CD1c-positive myeloid dendritic cell (primary cell): ENCODE data around the gene FAM20C.
"Not testable (repeated sequence)": the region's sequence is repeated elsewhere in the genome, so short reads cannot be mapped to it uniquely, and the experiment has no call there.

ENCODE experiments used
- DNase-seq: peaks from one replicate; pipeline ENCODE4 v3.0.0-alpha.2; 2016; ENCODE audit errors: extremely low spot score

The FAM20C gene

DNA sequence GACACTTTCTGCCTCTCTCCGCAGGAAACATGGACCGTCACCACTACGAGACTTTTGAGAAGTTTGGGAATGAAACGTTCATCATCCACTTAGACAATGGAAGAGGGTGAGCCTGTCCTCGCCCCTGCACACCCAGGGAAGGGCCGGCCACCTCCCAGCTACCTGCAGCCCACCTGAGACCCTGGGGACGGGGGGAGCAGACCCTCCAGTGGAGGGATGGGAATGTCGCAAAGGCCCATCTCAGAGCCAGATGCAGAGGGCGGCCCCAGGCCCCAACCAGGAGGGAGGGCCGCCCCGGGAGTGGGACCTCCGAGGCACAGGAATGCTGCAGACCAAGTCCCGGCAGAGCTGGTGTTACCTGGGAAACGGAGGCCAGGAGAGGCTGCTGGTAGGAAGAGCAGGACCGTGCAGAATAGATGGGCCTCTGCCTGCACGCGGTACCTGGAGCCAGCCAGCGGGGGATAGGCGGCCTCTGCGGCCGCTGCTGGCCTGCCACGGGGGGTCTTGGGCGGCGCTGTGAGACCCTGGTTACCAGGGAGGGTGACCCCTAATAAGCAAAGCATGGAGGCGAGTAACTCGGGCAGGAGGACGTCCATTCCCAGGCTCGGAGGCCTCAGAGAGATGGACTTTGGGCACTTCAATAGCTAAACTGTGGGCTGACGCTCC lies 64.7 kb downstream of the FAM20C start:
- DNase-seq: no peak

DNA sequence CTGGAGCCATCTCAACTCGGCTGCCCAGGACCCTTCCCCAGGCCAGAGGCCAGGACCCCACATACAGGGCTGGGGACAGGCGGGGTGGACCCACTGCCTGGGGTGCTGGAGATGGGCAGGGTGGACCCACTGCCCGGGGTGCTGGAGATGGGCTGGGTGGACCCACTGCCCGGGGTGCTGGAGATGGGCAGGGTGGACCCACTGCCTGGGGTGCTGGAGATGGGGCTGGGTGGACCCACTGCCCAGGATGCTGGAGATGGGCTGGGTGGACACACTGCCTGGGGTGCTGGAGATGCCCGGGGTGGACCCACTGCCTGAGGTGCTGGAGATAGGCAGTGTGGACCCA lies 65.2 kb downstream of the FAM20C start:
- DNase-seq: no peak

DNA sequence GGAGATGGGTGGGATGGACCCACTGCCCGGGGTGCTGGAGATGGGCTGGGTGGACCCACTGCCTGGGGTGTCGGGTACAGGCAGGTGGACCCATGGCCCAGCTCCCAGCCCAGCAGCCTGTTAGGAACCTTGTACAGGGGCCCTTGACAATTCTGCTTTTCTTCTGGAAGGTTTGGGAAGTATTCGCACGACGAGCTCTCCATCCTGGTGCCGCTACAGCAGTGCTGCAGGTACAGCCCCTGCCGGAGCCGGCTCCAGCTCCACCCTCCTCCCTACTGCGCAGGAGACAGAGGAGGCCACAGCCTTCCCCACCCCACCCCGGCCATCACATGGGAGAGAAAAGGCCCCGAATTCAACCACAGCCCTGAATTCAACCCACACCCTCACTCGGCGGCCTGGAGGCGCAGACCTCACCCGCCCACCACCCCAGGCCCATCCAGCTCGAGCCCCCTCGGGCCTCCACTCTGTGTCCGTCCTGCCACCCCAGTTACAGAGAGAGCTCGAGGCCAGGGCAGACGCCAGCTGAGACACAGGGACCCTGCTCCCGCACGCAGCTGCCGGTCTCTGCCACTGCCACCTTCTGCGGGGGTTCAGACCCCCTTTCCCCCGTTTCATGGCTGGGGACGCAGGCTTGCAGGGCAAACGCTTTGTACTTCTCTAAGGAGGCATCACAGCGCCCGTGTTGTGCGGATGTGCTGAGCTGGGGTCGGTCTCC lies 66.3 kb downstream of the FAM20C start:
- no peak for DNase-seq

DNA sequence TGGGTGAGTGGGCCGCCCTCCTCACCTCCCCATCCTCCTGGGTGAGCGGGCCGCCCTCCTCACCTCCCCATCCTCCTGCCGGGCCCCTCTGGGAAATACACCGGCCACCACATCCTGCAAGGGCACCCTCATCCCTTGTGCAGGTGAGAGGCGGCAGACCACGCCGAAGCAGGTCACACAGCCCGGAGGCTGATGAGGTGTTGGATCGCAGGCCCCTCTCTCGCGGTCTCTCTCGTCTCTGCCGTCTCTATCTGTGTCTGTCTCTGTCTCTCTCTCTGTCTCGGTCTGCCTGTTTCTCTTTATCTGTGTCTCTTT lies 66.8 kb downstream of the FAM20C start:
- no peak for DNase-seq

DNA sequence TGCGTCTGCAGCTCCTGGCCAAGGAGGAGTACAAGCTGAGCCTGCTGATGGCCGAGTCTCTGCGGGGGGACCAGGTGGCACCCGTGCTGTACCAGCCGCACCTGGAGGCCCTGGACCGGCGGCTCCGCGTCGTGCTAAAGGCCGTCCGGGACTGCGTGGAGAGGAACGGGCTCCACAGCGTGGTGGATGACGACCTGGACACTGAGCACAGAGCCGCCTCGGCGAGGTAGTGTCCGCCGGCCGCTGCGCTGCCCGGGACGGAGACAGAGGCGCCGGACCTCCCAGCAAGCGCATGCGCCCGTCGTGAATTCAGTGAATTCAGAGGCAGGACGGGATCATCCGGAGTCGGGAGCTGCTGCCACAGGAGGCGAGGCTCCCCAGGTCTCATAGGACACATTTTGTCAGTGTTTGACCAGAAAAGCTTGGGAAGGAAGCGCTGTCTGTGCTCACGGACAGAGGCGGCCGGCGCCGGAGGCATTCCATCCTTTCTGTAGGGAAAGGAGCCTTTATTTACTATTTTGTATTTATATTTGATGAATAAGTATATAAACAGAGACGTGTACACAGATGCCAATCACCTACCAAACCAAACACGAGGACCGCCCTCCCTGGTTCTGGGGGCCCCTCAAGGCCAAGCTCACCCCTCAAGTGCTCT lies 67.5 kb downstream of the FAM20C start:
- DNase-seq: no peak

DNA sequence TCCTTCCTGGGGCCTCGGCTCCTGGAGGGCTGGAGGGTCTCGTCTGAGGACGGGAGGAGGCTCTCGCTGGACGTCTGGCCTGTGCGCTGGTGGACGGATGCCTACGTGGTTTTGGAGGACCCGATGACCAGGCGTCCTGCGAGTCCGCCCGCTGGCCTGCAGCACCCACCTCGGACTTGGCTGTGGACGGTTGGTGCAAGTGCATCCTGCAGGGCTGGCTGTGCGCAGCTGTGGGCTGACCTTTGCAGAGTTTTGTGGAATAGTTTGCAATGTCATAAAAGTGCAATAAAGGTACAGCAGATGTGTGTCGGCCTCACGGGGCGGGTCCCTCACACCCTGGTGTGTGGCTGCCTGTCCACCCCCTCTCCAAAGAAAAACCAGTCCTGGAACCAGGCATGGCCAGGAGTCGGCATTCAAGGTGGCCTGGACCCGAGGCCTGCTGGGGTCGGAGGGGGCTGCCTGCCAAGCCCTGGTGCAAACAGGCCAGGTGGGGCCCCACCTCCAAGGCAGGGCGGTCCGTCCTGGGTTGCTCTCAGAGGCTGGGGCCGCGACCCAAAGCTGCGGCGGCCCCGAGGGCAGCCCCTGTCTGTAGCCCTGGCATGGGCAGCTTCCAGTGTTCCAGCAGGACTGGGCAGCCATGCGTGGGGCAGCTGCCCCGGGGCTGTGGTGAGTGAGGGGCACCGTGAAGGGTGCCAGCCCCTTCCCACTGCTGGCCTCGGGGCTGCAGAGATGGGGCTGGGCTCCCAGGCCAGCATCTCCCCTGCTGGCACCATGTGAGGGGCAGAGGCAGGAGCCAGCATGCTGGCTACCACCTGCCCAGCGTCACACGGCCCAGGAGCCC lies 68.3 kb downstream of the FAM20C start:
- DNase-seq: no peak

DNA sequence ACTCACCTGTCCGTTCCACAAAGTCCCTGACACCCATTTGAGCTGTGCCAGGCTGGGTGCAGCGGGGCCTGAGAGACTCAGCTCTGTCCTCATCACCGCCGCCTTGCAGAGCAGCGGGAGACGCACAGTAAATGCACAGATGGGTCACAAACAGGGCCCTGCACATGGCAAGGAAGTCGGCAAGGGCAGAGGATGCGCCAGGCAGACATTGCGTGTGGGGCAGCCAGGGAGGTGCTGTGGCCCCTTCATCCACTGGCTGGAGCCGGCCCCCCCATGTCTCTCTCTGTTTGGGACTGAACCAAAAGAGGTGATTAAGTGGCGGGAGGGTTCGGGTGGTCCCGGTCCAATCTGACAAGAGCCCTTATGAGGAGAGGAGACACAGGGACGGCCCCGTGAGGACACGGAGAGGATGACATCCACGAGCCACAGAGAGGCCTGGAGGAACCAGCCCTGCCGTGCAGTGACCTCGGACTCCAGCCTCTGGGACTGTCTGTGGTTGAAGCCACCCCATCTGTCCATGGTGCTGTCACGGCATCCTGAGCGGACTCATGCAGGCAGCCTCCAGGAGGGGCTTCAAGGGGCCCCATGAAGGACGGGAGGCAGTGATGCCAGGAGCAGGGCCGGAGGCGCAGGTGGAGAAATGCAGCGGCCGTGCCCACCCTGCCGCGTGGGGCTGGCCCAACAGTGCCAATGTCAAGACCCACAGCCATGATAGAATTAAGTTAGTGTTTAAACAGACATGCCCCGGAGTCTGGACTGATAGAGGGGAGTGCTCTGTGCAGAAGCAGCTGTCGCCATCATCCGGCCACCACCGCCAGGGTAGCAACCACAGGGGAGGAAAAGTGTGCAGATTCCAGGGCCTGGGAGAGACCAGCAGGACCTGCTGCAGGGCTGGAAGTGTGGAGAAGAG lies 69.2 kb downstream of the FAM20C start:
- no peak for DNase-seq

DNA sequence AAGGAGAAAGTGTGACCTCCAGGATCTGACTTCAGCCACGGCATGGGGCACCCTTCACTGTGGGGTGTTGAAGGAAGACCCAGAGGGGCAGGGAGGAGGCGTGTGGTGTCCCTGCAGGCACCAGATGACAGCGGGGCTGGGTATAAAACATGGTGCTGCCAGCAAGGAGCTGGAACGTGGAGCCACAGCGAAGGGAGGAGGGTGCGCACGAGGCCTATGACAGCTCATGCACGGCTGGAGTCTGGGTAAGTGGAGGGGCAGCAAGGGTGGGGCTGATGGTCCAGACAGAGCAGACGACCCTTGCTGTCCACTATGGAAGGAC lies 69.8 kb downstream of the FAM20C start:
- DNase-seq: no peak

DNA sequence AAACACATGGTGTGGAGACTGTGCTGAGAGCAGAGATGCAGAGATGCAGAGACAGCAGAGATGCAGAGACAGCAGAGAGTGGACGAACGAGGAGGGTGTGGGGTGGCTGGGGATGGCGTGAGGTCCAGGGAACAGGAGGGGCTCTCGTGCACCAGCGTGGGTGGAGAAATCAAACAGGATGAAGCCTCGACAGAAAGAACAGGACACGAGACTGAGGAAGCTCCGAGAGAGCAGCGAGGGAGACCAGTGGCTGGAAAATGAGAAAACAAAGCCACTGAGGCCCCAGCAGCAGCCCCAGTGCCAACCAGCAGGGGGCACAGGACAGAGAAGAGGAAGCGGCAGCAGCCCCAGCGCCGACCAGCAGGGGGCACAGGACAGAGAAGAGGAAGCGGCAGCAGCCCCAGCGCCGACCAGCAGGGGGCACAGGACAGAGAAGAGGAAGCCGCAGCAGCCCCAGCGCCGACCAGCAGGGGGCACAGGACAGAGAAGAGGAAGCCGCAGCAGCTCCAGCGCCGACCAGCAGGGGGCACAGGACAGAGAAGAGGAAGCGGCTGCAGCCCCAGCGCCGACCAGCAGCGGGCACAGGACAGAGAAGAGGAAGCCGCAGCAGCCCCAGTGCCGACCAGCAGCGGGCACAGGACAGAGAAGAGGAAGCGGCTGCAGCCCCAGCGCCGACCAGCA lies 70.4 kb downstream of the FAM20C start:
- not testable (repeated sequence) for DNase-seq

DNA sequence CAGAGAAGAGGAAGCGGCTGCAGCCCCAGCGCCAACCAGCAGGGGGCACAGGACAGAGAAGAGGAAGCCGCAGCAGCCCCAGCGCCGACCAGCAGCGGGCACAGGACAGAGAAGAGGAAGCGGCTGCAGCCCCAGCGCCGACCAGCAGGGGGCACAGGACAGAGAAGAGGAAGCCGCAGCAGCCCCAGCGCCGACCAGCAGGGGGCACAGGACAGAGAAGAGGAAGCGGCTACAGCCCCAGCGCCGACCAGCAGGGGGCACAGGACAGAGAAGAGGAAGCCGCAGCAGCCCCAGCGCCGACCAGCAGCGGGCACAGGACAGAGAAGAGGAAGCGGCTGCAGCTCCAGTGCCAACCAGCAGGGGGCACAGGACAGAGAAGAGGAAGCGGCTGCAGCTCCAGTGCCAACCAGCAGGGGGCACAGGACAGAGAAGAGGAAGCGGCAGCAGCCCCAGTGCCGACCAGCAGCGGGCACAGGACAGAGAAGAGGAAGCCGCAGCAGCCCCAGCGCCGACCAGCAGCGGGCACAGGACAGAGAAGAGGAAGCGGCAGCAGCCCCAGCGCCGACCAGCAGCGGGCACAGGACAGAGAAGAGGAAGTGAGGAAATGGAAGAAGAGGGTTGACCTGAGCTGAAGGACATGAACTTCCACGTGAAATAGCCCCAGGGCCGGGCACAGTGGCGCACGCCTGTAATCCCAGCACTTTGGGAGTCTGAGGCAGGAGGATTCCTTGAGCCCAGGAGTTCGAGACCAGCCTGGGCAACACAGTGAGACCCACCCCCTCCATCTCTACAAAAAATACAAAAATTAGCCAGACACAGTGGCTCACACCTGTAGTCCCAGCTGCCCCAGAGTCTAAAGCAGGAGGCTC lies 71.3 kb downstream of the FAM20C start:
- DNase-seq: peak; percentile 48

DNA sequence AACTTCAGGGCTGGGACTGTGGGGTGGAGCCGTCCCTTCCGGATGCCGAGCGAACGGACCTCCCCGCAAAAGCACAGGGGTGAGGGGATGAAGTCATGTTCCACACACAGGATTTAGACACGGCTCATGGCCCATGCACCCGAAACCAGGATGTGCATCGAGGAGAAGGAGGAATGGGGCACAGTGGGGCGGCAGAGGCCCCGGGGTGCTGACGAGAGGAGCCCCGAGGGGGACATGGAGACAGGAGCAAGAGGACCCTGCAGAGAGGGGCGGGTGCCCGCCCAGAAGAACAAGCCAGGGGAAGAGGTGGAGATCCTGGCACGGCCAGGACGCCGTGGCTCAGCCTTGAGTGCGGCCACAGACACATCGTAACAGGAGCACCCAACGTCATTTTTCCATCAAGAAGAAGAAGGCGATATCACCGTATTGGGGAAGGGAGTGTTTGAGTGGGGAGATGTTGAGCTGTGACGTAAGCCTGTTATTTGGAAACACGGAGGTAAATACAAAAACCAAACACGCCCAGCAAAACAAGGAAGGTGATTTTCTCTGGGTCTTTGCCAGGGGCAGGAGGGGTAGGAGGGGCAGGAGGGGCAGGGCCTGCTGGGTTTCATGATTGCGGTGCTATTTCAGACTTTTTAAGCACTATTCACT lies 72.3 kb downstream of the FAM20C start:
- DNase-seq: peak; percentile 18

DNA sequence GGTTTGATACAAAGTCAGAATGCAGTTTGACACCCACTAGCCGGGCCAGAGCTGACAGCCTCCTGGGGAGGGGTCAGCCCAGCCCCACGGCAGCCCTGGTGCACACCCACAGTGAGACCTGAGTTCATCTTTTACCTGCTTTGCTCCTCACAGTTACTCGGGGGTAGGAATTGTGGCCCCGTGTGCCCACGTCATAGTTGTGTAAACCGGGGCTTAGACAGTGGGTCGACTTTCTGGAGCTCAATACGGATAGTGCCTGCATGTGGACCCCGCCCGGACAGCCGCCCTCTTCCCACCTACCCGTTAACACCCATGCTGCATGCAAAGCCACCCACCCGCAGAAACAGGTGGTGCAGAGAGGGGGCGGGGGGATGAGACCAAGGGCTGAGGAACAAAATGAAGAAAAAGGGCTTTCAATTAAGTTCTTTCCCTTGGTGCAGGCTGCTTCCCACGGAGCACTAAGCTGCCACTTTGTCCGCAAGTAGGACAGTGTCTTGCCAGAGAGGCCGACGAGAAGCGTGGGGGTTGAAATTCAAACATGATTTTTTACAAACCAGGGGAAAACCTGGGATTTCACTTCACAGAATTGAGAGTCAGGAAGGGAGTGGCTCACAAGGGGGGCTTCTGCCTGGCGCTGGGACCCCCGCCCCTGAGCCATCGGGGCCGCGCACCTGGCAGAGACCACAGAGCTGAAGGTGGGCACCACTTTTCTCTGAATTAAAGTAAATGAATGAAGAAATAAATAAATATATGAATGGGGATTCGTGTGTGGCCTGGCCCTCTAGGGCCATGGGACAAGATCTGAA lies 73.0 kb downstream of the FAM20C start:
- no peak for DNase-seq

DNA sequence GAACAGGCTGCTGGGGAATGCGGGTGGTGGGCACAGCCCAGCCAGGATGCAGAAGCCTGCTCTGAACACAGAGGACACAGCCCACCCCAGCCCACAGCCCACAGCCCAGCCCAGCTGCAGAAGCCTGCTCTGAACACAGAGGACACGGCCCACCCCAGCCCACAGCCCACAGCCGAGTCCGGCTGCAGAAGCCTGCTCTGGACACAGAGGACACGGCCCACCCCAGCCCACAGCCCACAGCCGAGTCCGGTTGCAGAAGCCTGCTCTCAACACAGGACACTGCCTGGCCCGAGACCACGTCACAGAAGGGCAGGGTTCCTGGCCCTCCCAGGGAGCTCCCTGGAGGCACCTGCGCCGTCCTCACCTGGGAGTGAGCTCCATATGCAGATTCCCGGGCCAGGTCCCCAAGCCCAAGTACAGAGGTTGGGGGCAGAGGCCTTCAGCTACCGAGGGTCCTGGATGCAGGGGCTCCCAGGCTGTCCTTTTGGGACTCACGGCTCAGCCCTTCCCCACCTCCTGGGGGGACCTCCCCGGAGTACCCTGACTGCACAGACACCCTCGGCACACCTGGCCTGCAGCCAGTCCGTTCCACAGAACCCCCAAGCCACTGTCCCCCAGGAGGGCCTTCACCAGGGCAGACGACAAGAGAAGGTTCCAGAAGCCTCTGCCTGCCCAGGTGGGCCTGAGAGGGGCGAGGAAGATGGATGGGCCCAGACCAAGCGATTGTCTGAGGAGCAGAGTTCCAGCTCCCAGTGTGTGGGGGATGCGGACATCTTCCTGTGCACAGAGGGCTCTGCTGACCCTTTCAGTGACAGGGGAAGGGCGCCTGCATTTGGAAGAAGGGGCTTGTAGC lies 73.9 kb downstream of the FAM20C start:
- no peak for DNase-seq

DNA sequence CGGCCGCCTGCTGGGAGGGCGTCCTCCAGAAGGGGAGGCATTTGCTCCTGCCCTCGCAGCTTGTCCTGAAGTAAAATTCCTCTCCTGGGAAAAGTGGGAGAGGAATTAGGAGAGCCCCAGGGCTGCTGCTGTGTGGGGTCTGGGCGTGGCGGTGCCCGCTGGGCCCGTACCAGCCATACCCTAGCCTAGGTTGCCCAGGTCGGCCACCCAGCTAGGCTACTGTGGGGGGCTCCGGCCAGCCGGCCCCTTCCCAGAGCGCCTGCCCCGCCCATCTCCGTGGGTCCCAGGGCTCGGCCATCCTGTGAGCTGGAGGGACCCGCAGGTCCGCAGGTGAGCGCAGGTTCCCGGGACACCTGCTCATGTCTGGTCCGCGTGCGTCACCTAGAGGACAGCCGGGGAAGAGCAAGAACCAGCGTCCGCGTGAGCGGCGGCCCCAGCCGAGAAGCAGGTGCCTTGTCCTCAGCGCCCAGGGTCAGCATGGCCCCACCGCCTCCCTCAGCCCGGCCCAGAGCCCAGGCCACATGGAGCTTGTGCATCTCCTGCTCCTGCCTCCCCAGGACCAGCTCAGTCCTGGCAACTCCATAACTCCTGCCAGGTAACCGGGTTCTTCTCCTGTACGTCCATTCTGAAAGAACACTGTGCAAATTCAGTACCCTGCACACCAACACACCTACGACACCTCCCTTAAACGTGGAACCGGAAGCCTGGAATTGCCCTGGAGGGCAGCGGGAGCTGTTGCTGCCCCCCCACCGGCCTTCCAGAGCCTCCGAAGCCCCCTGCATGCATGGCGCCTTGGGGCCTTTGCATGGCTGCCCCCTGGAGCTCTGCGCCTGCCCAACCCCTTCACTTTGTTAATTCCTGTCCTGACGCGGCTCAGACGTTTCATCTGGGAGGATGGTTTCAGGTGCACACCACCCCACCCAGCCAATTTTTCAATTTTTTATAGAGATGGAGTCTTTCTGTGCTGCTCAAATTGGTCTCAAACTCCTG lies 74.8 kb downstream of the FAM20C start:
- no peak for DNase-seq

DNA sequence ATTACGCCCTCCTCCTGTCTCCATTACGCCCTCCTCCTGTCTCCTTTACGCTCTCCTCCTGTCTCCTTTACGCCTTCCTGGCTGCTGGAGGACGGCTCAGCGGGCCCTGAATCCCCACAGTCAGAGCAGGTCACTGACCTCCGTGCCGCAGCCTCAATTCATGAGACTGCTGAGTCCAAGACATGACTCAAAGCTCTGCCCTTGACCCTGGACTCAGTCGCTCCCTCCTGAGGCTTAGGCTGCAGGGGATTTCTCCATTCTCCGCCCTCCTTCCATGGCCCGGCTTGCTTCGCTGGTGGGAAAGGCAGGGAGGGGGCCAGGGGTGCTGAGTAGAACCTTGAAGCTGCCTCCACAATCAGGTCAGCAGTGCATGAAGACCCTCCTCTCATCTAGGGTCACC lies 76.6 kb downstream of the FAM20C start:
- DNase-seq: no peak

DNA sequence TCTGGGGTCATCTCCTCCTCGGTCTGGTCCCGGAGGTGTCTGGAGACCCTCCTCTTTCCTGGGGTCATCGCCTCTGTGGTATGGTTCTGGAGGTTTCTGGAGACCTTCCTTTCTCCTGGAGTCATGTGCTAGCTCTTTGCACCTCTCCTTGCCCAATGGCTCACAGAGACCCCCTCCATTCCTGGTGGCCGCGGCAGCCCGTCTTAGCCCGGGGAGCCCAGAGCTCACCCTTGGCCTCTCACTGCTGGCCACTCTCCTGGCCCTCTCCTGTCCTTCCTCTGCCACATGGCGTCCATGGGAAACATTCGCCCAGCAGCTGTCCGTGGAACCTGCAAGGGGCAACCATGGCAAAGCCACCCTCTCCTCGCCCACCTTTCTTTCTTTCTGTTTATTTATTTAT lies 77.3 kb downstream of the FAM20C start:
- no peak for DNase-seq
